Prostate gland (tissue), 2 donors: Measurements from ENCODE around the gene SERPINA10.

Experiments
- POLR2A ChIP-seq: fragments of 450-650 bp; IDR thresholded peaks from one replicate; pipeline ENCODE4 v1.6.1; 2016; ENCODE audit warnings: antibody characterized with exemption, mild to moderate bottlenecking
- TF ChIP-seq, protein P1 (sequence below), 4 experiments: fragments of 200-600 bp in 2 of 4; fragments of 450-650 bp in 2 of 4; sonication (generic) in 2 of 4; IDR thresholded peaks; 1 replicate in 3 of 4; 2 replicates in 1 of 4; pipeline ENCODE4 v1.5.1; 2016 to 2019; ENCODE audit warnings: antibody characterized with exemption in 4 of 4, mild to moderate bottlenecking in 2 of 4, moderate library complexity in 2 of 4

DNA sequence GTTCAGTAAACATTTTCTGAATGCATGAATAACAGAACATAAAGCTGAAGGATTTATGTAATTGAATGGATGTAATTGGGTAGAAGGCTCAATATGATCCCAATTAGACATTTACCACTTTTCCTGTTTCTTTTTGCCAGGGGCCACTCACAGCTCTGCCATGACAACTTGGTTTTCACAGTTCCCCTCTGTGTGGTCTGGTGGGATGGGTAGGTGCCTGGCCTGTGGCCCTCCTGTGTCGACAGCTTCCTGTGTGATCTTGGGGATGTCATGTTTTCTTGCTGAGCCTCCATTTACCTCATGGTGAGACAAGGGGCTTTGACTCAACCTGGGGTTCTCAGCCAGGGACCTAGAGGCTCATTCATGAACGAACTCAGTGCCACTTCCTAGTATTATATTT is 12.6 kb upstream of the SERPINA10 start:
- TF ChIP-seq, protein P1, sequence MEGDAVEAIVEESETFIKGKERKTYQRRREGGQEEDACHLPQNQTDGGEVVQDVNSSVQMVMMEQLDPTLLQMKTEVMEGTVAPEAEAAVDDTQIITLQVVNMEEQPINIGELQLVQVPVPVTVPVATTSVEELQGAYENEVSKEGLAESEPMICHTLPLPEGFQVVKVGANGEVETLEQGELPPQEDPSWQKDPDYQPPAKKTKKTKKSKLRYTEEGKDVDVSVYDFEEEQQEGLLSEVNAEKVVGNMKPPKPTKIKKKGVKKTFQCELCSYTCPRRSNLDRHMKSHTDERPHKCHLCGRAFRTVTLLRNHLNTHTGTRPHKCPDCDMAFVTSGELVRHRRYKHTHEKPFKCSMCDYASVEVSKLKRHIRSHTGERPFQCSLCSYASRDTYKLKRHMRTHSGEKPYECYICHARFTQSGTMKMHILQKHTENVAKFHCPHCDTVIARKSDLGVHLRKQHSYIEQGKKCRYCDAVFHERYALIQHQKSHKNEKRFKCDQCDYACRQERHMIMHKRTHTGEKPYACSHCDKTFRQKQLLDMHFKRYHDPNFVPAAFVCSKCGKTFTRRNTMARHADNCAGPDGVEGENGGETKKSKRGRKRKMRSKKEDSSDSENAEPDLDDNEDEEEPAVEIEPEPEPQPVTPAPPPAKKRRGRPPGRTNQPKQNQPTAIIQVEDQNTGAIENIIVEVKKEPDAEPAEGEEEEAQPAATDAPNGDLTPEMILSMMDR (IDR thresholded peaks at IDR 0.05), result no peak
- TF ChIP-seq POLR2A, result no peak
